GM18498 (cell line): Measurements from ENCODE around the gene CMA1.
"Not testable (repeated sequence)": the region's sequence is repeated elsewhere in the genome, so short reads cannot be mapped to it uniquely, and the experiment has no call there.

ENCODE experiments used
- ATAC-seq: cut with Tn5 transposase; IDR thresholded peaks from one replicate; pipeline ENCODE4 v1.9.1; 2021; ENCODE audit warnings: mild to moderate bottlenecking, moderate library complexity; ENCODE audit not compliant: unreplicated experiment

The CMA1 gene

GRCh38 chr14:24470450-24470849 is 37.6 kb downstream of the CMA1 start:
- not testable (repeated sequence) for ATAC-seq

DNA sequence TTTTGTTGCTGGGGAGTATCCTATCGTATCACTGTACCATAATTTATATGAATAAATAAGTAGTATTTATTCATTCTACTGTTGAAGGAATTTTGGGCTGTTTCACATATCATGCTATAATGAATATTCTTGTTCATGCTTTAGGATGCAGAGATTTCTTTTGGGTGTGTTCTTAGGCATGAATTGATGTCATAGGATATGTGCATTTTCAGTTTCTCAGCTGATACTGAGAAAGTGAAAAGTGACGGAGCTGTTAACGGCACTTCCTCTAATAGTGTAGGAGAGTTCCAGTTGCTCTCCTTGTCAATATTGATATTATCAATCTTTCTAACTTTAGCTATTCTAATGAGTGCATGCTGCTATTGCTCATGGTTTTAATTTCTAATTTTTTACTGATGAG is 42.3 kb downstream of the CMA1 start:
- ATAC-seq = no peak

- no peak for ATAC-seq
Measured at GRCh38 chr14:24465368-24465767, 42.7 kb downstream of the CMA1 start.

DNA sequence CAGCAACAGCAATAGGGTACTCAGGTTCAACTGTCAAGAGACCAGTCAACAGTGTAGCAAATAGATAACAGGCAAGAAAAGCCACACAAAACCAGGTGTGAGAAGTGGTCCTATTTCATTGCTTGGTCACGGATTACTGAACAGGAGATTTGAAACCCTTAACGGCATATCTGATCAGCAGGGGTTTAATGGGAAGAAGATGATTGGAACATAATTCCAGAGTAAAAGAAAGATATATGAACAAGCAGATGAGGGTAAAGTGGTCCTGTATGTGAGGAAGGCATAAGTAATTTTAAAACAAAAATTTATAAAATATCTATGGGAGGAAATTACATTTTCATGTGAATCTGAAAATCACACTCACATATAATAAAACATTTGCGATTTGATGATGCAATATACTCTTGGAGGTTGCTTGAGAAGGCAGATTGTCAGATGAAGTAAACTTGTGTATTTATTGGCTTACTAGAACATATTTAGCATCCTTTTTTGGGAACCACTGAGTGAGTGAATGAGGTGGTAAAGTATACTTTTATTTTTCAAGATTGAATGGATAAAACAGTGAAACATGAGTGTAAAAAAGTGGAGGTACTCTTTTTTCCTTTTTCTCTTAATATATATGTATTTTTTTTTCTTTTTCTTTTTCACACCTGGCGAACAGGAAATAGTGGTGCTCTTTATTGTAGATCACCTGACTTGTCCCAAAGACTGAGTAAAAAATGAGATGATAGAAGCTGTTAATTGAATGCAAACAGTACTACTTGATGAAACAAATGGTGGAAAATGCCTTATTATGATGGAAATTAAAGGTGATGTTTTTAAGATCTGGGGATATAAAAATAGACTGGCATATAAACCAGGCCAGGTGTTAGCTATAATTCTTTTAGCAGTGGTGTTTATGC is 43.9 kb downstream of the CMA1 start:
- ATAC-seq = no peak

- no peak for ATAC-seq
Measured at GRCh38 chr14:24463017-24463883, 44.8 kb downstream of the CMA1 start.

GRCh38 chr14:24461336-24461735 is 46.7 kb downstream of the CMA1 start:
- ATAC-seq = no peak

- ATAC-seq = no peak
Measured at GRCh38 chr14:24459331-24459730, 48.7 kb downstream of the CMA1 start.

- ATAC-seq = no peak
Measured at GRCh38 chr14:24458736-24459135, 49.3 kb downstream of the CMA1 start.

GRCh38 chr14:24456980-24457379 is 51.1 kb downstream of the CMA1 start:
- ATAC-seq = no peak
